ENCODE results near the gene CCDC57. TPM values are rescaled to one million over a fixed set of nuclear protein-coding genes. Genes with fewer than 3 reads are reported as not detected.

CCDC57 gene
- total and polyA plus RNA-seq, 9 of the 15 experiments (the other 6 are each of a cell fraction or from before 2014, with no cell fraction given), result 0.83 to 36.2 (median 13.6) TPM

DNA sequence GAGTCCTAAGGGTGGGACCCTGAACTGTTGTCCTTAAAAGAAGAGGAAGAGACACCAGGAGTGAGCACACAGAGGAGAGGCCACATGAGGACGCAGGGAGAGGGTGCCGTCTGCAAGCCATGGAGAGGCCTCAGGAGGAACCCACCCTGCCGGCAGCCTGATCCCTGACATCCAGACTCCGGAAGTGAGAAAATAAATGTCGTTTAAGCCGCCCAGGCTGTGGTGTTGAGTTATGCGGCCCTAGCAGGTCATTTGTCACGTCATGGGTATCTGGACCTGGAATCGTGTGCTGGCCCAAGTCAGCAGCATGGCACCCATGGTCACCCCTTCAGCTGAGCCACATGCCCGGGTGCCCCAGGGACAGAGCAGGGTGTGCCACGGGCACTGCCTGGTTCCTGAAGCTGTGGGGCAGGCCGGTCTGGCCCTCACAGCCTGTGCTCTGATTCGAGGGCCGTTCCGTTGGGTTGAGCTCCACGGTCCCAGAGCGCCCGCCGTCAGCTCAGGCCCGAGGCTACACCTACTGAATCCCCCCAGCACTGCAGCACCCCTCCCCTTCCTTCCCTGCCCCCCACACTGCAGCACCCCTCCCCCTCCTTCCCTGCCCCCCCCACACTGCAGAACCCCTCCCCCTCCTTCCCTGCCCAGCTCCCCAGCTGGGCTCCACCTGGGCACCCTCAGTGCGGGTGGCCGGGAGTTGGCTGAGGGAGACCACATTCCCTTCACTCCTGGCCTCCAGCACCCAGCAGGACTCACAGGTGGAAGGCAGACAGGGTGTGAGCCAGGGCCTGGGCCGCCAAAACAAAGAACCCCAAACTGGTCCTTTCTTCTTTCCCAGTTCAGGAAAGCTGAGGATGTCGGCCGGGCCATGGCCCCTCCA lies 2.7 kb upstream of the CCDC57 start (continued):
- TF ChIP-seq, protein P1, sequence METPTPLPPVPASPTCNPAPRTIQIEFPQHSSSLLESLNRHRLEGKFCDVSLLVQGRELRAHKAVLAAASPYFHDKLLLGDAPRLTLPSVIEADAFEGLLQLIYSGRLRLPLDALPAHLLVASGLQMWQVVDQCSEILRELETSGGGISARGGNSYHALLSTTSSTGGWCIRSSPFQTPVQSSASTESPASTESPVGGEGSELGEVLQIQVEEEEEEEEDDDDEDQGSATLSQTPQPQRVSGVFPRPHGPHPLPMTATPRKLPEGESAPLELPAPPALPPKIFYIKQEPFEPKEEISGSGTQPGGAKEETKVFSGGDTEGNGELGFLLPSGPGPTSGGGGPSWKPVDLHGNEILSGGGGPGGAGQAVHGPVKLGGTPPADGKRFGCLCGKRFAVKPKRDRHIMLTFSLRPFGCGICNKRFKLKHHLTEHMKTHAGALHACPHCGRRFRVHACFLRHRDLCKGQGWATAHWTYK (CRISPR knock-in tag; IDR thresholded peaks at IDR 0.05), result peak; percentile 44; the same call in 1 of the 2 replicates
- TF ChIP-seq, protein P2, sequence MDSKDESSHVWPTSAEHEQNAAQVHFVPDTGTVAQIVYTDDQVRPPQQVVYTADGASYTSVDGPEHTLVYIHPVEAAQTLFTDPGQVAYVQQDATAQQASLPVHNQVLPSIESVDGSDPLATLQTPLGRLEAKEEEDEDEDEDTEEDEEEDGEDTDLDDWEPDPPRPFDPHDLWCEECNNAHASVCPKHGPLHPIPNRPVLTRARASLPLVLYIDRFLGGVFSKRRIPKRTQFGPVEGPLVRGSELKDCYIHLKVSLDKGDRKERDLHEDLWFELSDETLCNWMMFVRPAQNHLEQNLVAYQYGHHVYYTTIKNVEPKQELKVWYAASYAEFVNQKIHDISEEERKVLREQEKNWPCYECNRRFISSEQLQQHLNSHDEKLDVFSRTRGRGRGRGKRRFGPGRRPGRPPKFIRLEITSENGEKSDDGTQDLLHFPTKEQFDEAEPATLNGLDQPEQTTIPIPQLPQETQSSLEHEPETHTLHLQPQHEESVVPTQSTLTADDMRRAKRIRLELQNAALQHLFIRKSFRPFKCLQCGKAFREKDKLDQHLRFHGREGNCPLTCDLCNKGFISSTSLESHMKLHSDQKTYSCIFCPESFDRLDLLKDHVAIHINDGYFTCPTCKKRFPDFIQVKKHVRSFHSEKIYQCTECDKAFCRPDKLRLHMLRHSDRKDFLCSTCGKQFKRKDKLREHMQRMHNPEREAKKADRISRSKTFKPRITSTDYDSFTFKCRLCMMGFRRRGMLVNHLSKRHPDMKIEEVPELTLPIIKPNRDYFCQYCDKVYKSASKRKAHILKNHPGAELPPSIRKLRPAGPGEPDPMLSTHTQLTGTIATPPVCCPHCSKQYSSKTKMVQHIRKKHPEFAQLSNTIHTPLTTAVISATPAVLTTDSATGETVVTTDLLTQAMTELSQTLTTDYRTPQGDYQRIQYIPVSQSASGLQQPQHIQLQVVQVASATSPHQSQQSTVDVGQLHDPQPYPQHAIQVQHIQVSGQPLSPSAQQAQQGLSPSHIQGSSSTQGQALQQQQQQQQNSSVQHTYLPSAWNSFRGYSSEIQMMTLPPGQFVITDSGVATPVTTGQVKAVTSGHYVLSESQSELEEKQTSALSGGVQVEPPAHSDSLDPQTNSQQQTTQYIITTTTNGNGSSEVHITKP (IDR thresholded peaks at IDR 0.05; ENCODE audit: partially characterized antibody), result peak; percentile 15
- TF ChIP-seq KAT7 (CRISPR knock-in tag; IDR thresholded peaks at IDR 0.05; ENCODE audit: borderline replicate concordance), result no peak
- TF ChIP-seq, protein P3, sequence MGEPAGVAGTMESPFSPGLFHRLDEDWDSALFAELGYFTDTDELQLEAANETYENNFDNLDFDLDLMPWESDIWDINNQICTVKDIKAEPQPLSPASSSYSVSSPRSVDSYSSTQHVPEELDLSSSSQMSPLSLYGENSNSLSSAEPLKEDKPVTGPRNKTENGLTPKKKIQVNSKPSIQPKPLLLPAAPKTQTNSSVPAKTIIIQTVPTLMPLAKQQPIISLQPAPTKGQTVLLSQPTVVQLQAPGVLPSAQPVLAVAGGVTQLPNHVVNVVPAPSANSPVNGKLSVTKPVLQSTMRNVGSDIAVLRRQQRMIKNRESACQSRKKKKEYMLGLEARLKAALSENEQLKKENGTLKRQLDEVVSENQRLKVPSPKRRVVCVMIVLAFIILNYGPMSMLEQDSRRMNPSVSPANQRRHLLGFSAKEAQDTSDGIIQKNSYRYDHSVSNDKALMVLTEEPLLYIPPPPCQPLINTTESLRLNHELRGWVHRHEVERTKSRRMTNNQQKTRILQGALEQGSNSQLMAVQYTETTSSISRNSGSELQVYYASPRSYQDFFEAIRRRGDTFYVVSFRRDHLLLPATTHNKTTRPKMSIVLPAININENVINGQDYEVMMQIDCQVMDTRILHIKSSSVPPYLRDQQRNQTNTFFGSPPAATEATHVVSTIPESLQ (CRISPR knock-in tag; IDR thresholded peaks at IDR 0.05), result no peak
- 0 out of 2 replicates have a peak, but pooled peaks have one; percentile 20 for TF ChIP-seq HNRNPL (IDR thresholded peaks at IDR 0.05; ENCODE audit: low read depth, low read length)
- TF ChIP-seq PTBP1 (IDR thresholded peaks at IDR 0.05; ENCODE audit: low read depth, low read length), result no peak
- TF ChIP-seq, protein P4, sequence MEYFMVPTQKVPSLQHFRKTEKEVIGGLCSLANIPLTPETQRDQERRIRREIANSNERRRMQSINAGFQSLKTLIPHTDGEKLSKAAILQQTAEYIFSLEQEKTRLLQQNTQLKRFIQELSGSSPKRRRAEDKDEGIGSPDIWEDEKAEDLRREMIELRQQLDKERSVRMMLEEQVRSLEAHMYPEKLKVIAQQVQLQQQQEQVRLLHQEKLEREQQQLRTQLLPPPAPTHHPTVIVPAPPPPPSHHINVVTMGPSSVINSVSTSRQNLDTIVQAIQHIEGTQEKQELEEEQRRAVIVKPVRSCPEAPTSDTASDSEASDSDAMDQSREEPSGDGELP (CRISPR knock-in tag; IDR thresholded peaks at IDR 0.05; ENCODE audit: borderline replicate concordance), result peak; percentile 33; the same call in 1 of the 2 replicates
- TF ChIP-seq NR4A1 (CRISPR knock-in tag; IDR thresholded peaks at IDR 0.05), result peak; percentile 61; the same call in 1 of the 2 replicates
- no peak for TF ChIP-seq NR4A1 (tag; IDR thresholded peaks at IDR 0.05)
- TF ChIP-seq, protein P5, sequence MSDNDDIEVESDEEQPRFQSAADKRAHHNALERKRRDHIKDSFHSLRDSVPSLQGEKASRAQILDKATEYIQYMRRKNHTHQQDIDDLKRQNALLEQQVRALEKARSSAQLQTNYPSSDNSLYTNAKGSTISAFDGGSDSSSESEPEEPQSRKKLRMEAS (CRISPR knock-in tag; IDR thresholded peaks at IDR 0.05), result peak; percentile 49; the same call in 1 of the 2 replicates
- TF ChIP-seq SMARCA5 (IDR thresholded peaks at IDR 0.05), result no peak
- TF ChIP-seq MEIS2 (IDR thresholded peaks at IDR 0.05; ENCODE audit: partially characterized antibody), result peak; percentile 80
- peak; percentile 42; the same call in 1 of the 2 replicates for TF ChIP-seq POLR2G (IDR thresholded peaks at IDR 0.05; ENCODE audit: low read depth, low read length)
- TF ChIP-seq, protein P6, sequence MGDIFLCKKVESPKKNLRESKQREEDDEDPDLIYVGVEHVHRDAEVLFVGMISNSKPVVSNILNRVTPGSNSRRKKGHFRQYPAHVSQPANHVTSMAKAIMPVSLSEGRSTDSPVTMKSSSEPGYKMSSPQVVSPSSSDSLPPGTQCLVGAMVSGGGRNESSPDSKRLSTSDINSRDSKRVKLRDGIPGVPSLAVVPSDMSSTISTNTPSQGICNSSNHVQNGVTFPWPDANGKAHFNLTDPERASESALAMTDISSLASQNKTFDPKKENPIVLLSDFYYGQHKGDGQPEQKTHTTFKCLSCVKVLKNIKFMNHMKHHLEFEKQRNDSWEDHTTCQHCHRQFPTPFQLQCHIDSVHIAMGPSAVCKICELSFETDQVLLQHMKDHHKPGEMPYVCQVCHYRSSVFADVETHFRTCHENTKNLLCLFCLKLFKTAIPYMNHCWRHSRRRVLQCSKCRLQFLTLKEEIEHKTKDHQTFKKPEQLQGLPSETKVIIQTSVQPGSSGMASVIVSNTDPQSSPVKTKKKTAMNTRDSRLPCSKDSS (IDR thresholded peaks at IDR 0.05; ENCODE audit: low read depth, partially characterized antibody), result no peak
- no peak for TF ChIP-seq ATF1 (CRISPR knock-in tag; IDR thresholded peaks at IDR 0.05)
- peak; percentile 53 for TF ChIP-seq ATF1 (tag; IDR thresholded peaks at IDR 0.05)
